Mesothelial cell of epicardium (in vitro differentiated cells): ENCODE measurements around the gene ABL2. TPM values are rescaled to one million over a fixed set of nuclear protein-coding genes. Genes with fewer than 3 reads are reported as not detected.
A peak's percentile ranks its signal among the peaks of the same experiment; 100 is the strongest.
"Not testable (repeated sequence)": the region's sequence is repeated elsewhere in the genome, so short reads cannot be mapped to it uniquely, and the experiment has no call there.

Experiments
- DNase-seq, 2 experiments: peaks; one replicate each; pipeline ENCODE4 v3.0.0; 2021; ENCODE audit warnings: low spot score in 2 of 2; ENCODE audit not compliant: unreplicated experiment in 2 of 2
- H3K27ac Mint-ChIP-seq: 2 replicates; pipeline ENCODE4 v1.8.0; 2021; ENCODE audit warnings: mixed read lengths
- H3K27me3 Mint-ChIP-seq: 2 replicates; pipeline ENCODE4 v1.8.0; 2021; ENCODE audit warnings: low read depth, mixed read lengths
- H3K36me3 Mint-ChIP-seq: 2 replicates; pipeline ENCODE4 v1.8.0; 2021; ENCODE audit warnings: mixed read lengths
- H3K4me1 Mint-ChIP-seq: 2 replicates; pipeline ENCODE4 v1.8.0; 2021; ENCODE audit warnings: mixed read lengths
- H3K4me3 Mint-ChIP-seq: 2 replicates; pipeline ENCODE4 v1.8.0; 2021; ENCODE audit warnings: mild to moderate bottlenecking, moderate library complexity, mixed read lengths
- H3K9me3 Mint-ChIP-seq: 2 replicates; pipeline ENCODE4 v1.8.0; 2021; ENCODE audit warnings: mixed read lengths
- CTCF ChIP-seq: fragments of 200-600 bp; sonication (generic); IDR thresholded peaks from one replicate; pipeline ENCODE4 v1.5.0; 2021; ENCODE audit warnings: antibody characterized with exemption; ENCODE audit not compliant: unreplicated experiment
- total RNA-seq: library from RNA; stranded (reverse); gene quantifications from 3 replicates; pipeline ENCODE4 v1.2.1, GENCODE V29; 2021

Gene ABL2
- 22.5 to 23.7 TPM (median 22.7 TPM) in 3 replicates for total RNA-seq

GRCh38 chr1:179229214-179230140, at the start of gene ABL2:
ABL2 (minus strand) TSS chr1:179229677; CDS start chr1:179229397, 280 bp downstream.
- peaks cover 16% of the 10 kb centered on the region for H3K4me1 Mint-ChIP-seq
- no peaks in the 10 kb centered on the region for H3K9me3 Mint-ChIP-seq
- peaks cover 2% of the 10 kb centered on the region for H3K36me3 Mint-ChIP-seq
- DNase-seq = peak; percentile 34 to 65
- H3K27me3 Mint-ChIP-seq = no peaks in the 10 kb centered on the region
- H3K4me3 Mint-ChIP-seq = peak within 1 kb of the TSS; percentile 89
- H3K27ac Mint-ChIP-seq = peak within 1 kb of the TSS; percentile 96
- TF ChIP-seq CTCF = no peak

DNA sequence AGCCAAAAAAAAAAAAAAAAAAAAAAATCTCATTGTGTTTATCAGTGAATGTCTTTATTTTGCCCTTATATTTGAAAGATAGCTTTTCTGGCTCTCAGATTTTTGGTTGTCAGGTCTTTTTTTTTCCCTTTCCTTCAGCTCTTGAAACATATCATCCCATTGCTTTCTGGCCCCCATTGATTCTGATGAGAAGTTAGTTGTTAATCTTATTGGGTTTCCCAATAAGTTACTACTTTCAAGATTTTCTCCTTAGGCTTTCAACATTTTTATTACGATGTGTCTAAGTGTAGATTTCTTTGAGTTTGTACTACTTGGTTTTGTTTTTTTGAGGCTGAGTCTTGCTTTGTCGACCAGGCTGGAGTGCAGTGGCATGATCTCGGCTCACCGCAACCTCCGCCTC, 49.4 kb upstream of the ABL2 start:
- Mint-ChIP-seq H3K4me1 (no peaks in the 10 kb centered on the region), H3K27ac (no peak overlapping the region), H3K36me3 (peaks cover 4% of the 10 kb centered on the region), H3K4me3 (no peak overlapping the region), H3K9me3 (peaks cover 16% of the 10 kb centered on the region), H3K27me3 (no peaks in the 10 kb centered on the region)
- DNase-seq = no peak
- TF ChIP-seq CTCF = no peak

GRCh38 chr1:179274424-179274823, 44.9 kb upstream of the ABL2 start:
- not testable (repeated sequence) for H3K4me1 Mint-ChIP-seq, H3K9me3 Mint-ChIP-seq, H3K4me3 Mint-ChIP-seq, H3K27me3 Mint-ChIP-seq, DNase-seq, H3K27ac Mint-ChIP-seq, H3K36me3 Mint-ChIP-seq

- H3K36me3 Mint-ChIP-seq = no peaks in the 10 kb centered on the region
- no peaks in the 10 kb centered on the region for H3K27me3 Mint-ChIP-seq
- H3K4me1 Mint-ChIP-seq = peaks cover 8% of the 10 kb centered on the region
- no peak for TF ChIP-seq CTCF
- DNase-seq = no peak
- H3K4me3 Mint-ChIP-seq = no peak overlapping the region
- H3K9me3 Mint-ChIP-seq = no peaks in the 10 kb centered on the region
- H3K27ac Mint-ChIP-seq = no peak overlapping the region
These were observed 39.6 kb upstream of the ABL2 start for GRCh38 chr1:179269071-179269470.

- Mint-ChIP-seq H3K4me3 (no peak overlapping the region), H3K4me1 (peaks cover 13% of the 10 kb centered on the region), H3K9me3 (no peaks in the 10 kb centered on the region), H3K36me3 (no peaks in the 10 kb centered on the region), H3K27me3 (no peaks in the 10 kb centered on the region), H3K27ac (no peak overlapping the region)
- no peak for DNase-seq
- TF ChIP-seq CTCF = no peak
These were observed 35.0 kb upstream of the ABL2 start for GRCh38 chr1:179264507-179264906.

- Mint-ChIP-seq H3K27ac (no peak overlapping the region), H3K27me3 (no peaks in the 10 kb centered on the region), H3K4me3 (no peak overlapping the region), H3K4me1 (peaks cover 13% of the 10 kb centered on the region), H3K36me3 (no peaks in the 10 kb centered on the region), H3K9me3 (no peaks in the 10 kb centered on the region)
- DNase-seq = no peak
- TF ChIP-seq CTCF = no peak
These were observed 33.6 kb upstream of the ABL2 start for GRCh38 chr1:179263121-179263520.
